ENCODE measurements around the gene INPP5J.

The INPP5J gene

GRCh38 chr22:31091106-31091975 is 31.4 kb upstream of the INPP5J start:
- Histone ChIP-seq H3K4me3 (ENCODE audit: low read depth in 1 of 2, low read length in 1 of 2) (no peak overlapping the region), H3K27me3 (no peaks in the 10 kb centered on the region), H3K9me3 (no peaks in the 10 kb centered on the region), H3K36me3 (peaks cover 45% of the 10 kb centered on the region), H3K4me1 (ENCODE audit: control insufficient read depth in 1 of 2, insufficient read depth in 1 of 2, low read depth in 1 of 2, low read length in 1 of 2) (no peaks in the 10 kb centered on the region), H3K27ac (no peak overlapping the region)
- no peak for TF ChIP-seq CTCF (IDR thresholded peaks at IDR 0.05)

DNA sequence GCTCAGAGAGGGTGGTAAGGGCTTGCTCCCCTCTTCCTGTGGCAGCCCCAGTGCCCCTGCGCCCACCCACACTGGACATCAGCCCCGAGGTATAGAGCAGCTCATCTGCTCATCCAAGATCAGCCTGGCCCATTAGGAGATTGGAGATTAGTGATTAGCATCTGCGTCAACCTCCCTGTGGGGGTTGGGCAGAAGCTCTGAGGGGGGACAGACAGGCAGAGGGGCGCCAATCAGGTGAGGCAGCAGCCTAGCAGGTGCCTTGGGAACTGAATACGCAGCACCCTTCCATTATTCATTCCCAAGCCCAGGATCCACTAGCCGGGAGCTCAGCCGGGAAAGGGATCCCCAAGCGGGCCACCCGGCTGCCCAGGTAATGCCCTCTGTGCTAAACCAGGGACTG is 30.6 kb upstream of the INPP5J start:
- Histone ChIP-seq H3K4me1 (ENCODE audit: control insufficient read depth in 1 of 2, insufficient read depth in 1 of 2, low read depth in 1 of 2, low read length in 1 of 2) (no peaks in the 10 kb centered on the region), H3K4me3 (ENCODE audit: low read depth in 1 of 2, low read length in 1 of 2) (no peak overlapping the region), H3K27ac (no peak overlapping the region), H3K27me3 (no peaks in the 10 kb centered on the region), H3K36me3 (peaks cover 54% of the 10 kb centered on the region), H3K9me3 (no peaks in the 10 kb centered on the region)
- TF ChIP-seq CTCF (IDR thresholded peaks at IDR 0.05): no peak

DNA sequence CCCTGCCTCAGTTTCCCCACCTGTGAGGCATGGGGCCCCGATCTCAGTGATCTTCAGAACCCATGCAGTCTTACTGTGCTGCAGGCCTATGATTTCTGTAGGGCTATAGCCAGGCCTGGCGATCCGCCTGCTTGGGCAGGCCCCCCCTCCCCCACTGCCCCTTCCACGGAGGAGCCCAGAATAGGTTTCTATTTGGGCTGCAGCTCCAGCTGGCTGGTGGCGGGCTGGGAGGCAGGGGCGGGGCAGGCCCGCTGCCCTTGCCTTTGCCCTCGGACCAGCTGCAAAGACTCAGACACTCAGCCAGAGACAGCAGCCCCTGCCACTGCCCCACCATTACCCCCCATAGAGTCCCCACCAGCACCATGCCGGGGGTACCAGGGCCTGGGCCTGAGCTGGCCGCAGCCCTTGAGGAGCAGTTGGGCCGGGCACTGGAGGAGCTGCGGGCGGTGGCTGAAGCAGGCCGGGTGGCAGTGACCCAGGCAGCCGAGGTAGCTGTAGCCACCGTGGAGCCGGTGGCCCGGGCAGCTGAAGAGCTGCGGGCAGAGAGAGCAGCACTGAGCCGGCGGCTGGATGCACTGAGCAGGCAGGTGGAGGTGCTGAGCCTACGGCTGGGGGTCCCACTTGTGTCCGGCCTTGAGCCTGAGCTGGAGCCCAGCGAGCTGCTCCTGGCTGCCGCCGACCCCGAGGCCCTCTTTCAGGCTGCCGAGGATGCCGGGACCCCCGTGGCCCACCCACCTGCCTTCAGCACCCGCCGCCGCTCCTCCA is 29.5 kb upstream of the INPP5J start:
- H3K4me3 ChIP-seq (ENCODE audit: low read depth in 1 of 2, low read length in 1 of 2): no peak overlapping the region
- no peaks in the 10 kb centered on the region for H3K4me1 ChIP-seq (ENCODE audit: control insufficient read depth in 1 of 2, insufficient read depth in 1 of 2, low read depth in 1 of 2, low read length in 1 of 2)
- no peaks in the 10 kb centered on the region for H3K27me3 ChIP-seq
- H3K27ac ChIP-seq: no peak overlapping the region
- no peaks in the 10 kb centered on the region for H3K9me3 ChIP-seq
- TF ChIP-seq CTCF (IDR thresholded peaks at IDR 0.05): no peak
- peaks cover 51% of the 10 kb centered on the region for H3K36me3 ChIP-seq

GRCh38 chr22:31094021-31094551 is 28.7 kb upstream of the INPP5J start:
- no peaks in the 10 kb centered on the region for H3K4me1 ChIP-seq (ENCODE audit: control insufficient read depth in 1 of 2, insufficient read depth in 1 of 2, low read depth in 1 of 2, low read length in 1 of 2)
- no peaks in the 10 kb centered on the region for H3K27me3 ChIP-seq
- TF ChIP-seq CTCF (IDR thresholded peaks at IDR 0.05): no peak
- H3K27ac ChIP-seq: no peak overlapping the region
- H3K9me3 ChIP-seq: no peaks in the 10 kb centered on the region
- peaks cover 53% of the 10 kb centered on the region for H3K36me3 ChIP-seq
- no peak overlapping the region for H3K4me3 ChIP-seq (ENCODE audit: low read depth in 1 of 2, low read length in 1 of 2)

DNA sequence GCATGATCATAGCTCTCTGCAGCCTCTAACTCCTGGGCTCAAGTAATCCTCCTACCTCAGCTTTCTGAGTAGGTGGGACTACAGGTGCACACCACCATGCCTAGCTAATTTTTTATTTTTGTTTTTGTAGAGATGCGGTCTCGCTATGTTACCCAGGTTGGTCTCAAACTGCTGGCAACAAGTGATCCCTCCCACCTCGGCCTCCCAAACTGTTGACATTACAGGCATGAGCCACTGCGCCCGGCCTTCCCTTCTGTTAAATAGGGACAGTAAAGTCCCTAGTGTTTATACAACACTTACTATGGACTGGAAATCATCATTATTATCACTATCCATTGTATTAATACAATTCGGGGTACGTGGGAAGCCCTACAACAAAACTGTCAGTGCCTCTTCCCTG is 28.0 kb upstream of the INPP5J start:
- TF ChIP-seq CTCF (IDR thresholded peaks at IDR 0.05): no peak
- Histone ChIP-seq H3K36me3 (peaks cover 58% of the 10 kb centered on the region), H3K4me1 (ENCODE audit: control insufficient read depth in 1 of 2, insufficient read depth in 1 of 2, low read depth in 1 of 2, low read length in 1 of 2) (no peaks in the 10 kb centered on the region)

More for the DNA sequence above, 28.0 kb upstream of the INPP5J start:
- no peaks in the 10 kb centered on the region for H3K27me3 ChIP-seq
- no peak overlapping the region for H3K27ac ChIP-seq
- no peaks in the 10 kb centered on the region for H3K9me3 ChIP-seq
- no peak overlapping the region for H3K4me3 ChIP-seq (ENCODE audit: low read depth in 1 of 2, low read length in 1 of 2)

All from neutrophil (primary cell).